Subcutaneous adipose tissue (tissue), 4 donors: ENCODE data around the gene VRK1. TPM values are rescaled to one million over a fixed set of nuclear protein-coding genes. Genes with fewer than 3 reads are reported as not detected.

ENCODE experiments used
- total RNA-seq, 4 donors: library from RNA; depleted of rRNA; stranded (reverse); fragments of >200 nt; gene quantifications; one replicate each; pipeline ENCODE4 v1.1.0, GENCODE V29; 2016
- TF ChIP-seq, protein P1 (sequence below): fragments of 450-650 bp; IDR thresholded peaks from one replicate; pipeline ENCODE4 v1.5.1; 2016; ENCODE audit warnings: low read depth, mild to moderate bottlenecking, control low read depth, antibody characterized with exemption, moderate library complexity

The VRK1 gene
- total RNA-seq, 4 donors from 2014 or later, result 13.6 to 16.5 (median 14.2) TPM

DNA sequence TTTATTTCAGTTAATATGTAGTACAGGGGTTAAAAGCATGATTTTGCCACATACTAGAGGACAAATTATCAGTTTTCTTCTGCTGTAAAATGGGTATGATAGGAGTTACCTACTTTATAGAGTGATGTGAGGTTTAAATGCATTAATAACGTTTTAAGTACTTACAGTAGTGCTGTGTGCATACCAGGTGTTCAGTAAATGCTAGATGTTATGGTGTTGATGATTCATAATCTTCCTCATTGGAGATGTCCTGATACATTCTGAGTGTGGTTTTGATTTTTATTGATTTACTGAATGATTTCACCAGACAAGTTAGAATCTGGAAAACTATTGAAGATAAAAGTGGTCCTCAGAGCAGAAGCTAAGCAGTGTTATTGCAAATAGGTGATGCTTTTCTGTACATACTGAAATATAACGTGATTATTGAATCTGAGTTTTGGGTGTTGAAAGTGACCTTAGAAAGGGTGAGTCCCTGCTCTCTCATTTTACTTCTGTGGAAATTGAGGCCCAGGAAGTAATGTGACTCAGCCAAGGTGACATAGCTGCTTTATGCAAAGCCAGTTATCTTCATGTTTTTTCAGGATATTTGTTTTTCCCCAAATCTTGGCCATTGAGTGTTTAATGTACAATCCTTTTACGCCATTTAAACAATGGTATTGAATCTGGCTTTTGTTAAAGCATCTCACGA is 54.7 kb downstream of the VRK1 start:
- TF ChIP-seq, protein P1, sequence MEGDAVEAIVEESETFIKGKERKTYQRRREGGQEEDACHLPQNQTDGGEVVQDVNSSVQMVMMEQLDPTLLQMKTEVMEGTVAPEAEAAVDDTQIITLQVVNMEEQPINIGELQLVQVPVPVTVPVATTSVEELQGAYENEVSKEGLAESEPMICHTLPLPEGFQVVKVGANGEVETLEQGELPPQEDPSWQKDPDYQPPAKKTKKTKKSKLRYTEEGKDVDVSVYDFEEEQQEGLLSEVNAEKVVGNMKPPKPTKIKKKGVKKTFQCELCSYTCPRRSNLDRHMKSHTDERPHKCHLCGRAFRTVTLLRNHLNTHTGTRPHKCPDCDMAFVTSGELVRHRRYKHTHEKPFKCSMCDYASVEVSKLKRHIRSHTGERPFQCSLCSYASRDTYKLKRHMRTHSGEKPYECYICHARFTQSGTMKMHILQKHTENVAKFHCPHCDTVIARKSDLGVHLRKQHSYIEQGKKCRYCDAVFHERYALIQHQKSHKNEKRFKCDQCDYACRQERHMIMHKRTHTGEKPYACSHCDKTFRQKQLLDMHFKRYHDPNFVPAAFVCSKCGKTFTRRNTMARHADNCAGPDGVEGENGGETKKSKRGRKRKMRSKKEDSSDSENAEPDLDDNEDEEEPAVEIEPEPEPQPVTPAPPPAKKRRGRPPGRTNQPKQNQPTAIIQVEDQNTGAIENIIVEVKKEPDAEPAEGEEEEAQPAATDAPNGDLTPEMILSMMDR, result no peak

DNA sequence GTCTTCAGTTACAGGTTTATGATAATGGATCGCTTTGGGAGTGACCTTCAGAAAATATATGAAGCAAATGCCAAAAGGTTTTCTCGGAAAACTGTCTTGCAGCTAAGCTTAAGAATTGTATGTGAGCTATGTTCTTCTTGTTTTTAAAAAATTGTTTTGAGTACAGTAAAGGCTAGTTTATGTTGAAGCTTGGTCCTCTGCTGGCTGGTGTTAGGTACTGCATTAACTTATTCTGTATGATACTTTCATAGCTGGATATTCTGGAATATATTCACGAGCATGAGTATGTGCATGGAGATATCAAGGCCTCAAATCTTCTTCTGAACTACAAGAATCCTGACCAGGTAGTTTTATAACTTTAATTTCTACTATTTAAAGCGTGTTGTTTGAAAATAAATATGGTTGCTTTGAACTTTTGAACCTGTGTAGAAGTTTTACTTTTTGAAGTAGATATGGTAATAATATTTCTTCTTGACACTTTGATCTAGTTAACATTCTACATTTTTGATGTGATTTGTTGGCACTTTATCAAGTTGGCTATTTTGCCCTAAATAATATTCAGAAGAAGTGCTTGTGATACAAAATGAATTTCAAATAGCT is 55.7 kb downstream of the VRK1 start:
- TF ChIP-seq, protein P1, result no peak

DNA sequence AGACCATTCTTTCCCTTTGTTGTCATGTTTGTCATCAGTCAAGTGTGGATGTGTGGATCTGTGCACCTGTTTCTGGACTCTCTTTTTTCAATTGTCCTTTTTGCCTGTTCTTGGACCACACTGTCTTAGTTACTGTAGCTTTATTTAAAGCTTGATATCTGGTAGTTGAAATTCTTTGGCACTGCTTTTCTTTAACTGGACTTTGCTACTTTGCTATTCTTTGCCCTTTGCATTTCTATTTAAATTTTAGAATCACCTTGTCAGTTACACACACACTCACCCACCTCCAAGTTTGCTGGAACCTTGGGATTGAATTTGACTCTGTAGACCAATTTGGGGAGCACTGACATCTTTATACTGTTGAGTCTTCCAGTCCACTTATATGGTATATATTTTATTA is 61.5 kb downstream of the VRK1 start:
- TF ChIP-seq, protein P1, result no peak

DNA sequence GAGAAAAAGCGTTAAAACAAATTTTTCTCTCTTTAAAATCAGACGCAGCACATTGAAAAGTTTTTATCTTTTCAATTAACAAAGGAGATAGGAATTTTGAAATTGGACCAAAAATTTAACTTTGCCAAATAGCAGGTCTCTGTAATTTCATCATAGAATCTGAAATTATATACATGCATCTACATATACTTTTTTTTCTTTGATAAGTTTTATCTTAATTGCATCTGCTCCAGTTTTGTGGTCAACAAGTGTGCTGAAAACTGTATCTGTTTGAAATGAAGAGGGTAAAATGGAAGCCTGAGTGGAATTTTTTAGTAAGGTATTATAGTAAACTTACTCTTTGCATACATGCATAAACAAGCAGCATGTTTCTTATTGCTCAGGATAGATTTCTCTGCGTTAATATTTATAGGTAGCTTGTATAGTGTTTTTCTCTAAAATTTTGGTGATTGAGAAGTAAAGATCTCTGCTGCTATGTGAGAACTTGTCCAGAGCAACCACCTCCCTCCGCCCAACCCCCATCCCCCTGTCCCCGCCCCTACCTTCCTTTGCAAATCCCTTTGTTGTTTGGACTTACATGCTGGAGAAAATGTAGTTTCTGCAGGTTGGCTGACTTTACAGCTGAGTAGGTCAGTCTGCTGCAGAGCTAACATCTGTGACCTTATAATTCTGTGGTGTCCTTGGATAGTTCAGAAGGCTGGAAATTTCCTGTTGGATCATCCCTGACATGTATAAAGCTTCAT is 64.6 kb downstream of the VRK1 start:
- TF ChIP-seq, protein P1, result no peak

DNA sequence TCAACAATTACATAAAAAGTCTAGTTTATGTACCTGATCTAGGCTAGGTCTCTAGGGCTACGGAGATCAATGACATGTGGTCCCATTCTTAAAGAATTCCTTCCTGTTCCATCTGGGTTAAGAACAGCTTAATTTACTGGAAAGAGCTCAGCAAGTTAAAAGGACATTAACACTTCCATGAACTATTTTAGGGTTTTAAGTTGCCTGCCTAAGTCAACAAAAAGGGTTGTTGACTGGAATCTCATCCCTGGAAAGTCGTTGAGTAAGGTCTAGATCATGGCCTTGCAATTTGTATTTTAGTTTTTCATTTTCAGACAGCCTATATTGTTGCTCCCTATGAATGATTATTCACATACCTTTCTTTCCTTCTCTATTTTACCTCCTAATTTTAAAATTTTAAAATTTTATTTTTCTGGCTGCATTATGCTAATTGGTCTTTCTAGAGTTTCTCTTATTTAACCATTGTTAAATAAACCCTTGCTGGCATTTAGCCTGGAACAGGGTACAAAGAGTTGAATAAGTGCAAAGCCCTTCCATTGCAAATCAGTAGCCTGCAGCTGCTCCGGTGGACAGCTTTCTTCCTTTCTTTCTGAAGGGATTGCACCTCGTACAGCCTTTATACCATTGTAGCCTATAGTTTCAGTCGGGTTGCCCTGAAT is 66.3 kb downstream of the VRK1 start:
- TF ChIP-seq, protein P1, result no peak

DNA sequence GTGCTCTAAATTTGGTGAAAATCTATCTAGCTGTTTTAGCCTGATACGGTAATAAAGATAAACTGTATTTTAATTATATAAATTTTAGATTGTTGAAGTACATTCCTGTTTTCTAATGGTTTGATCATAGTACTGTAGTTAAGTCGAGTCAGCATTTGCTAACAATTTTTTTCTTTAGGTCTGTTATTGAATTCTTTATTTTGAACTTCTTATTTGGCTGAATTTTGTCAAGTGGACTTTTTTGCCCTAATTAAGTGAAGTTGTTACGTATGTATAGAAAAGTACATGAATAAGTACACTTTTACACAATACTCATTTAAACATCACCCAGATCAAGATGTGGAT is 66.8 kb downstream of the VRK1 start:
- TF ChIP-seq, protein P1, result no peak

DNA sequence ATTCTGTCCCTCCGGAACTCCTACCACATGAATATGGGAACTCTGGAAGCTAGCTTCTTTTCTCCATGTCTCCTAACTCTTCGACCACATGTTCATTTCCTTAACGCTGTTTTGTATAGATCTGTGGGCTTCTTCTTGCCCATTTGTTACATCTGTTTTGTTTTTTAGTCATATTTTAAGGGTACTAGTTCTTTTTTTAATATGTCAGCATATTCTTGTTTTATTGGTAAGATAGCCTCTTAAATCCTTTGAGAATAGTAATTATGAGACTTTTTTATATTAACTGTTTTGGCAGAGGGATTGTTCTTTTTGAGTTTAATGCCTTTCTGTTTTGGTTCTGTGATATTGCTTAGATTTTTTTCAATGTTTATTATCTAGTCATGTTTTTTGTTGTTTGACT is 70.5 kb downstream of the VRK1 start:
- TF ChIP-seq, protein P1, result no peak
